K562 (cell line): ENCODE data around the gene PCYT1A. TPM values are rescaled to one million over a fixed set of nuclear protein-coding genes. Genes with fewer than 3 reads are reported as not detected.

ENCODE experiments used
- ATAC-seq: fragments of 200-7000 bp; cut with Tn5 transposase; 3 replicates; pipeline ENCODE4 v1.9.1; 2020; ENCODE audit warnings: moderate library complexity
- BruUV-seq: library from RNA; stranded (reverse); fragments of 400-500 nt; replicated peaks from 2 replicates; lab custom pipeline; 2021; lab: Mats Ljungman, UMichigan
- CTCF ChIA-PET: fragments of 300-600 bp; formaldehyde crosslinking; extraction: SDS; loops from one replicate; lab custom pipeline; 2021; ENCODE audit warnings: low intra/inter-chr PET ratio; lab: Yijun Ruan, JAX
- POLR2A ChIA-PET: fragments of 300-600, 350-650 bp; sonication (Branson Sonifier 250); formaldehyde crosslinking; extraction: SDS; loops from one replicate; lab custom pipeline; 2021; ENCODE audit warnings: antibody characterized with exemption, inconsistent platforms; lab: Yijun Ruan, JAX
- DNase-seq, 4 experiments: peaks; one replicate each; pipeline versions ENCODE4 v3.0.0 to v3.0.0-alpha.2; 2011 to 2018; ENCODE audit warnings: low spot score in 3 of 4, mixed read lengths in 3 of 4; ENCODE audit errors: extremely low read depth in 1 of 4
- FAIRE-seq: peaks from 2 replicates; lab custom pipeline; 2011; peaks lifted over from hg19 to GRCh38; lab: Jason Lieb, UNC
- H2AFZ ChIP-seq: 2 replicates; pipeline ENCODE4 v1.6.0; 2011; ENCODE audit warnings: low read depth, low read length, control low read depth, inconsistent platforms
- H3K27ac ChIP-seq: fragments of 200-600 bp; 3 replicates; pipeline ENCODE4 v1.8.0; 2011; ENCODE audit warnings: low read depth, mild to moderate bottlenecking, control low read depth, inconsistent platforms, low read length, moderate library complexity, mixed read lengths; ENCODE audit errors: extremely low read depth
- H3K27me3 ChIP-seq, 2 experiments: fragments of 300-600 bp in 1 of 2; 2 replicates in 1 of 2; 3 replicates in 1 of 2; pipeline versions ENCODE4 v1.6.0 to v1.8.0; 2011; ENCODE audit warnings: inconsistent platforms in 2 of 2, low read length in 2 of 2, mild to moderate bottlenecking in 1 of 2, mixed read lengths in 1 of 2, moderate library complexity in 1 of 2; ENCODE audit not compliant: control insufficient read depth in 2 of 2, insufficient read depth in 2 of 2
- H3K36me3 ChIP-seq: fragments of 300-600 bp; 3 replicates; pipeline ENCODE4 v1.8.0; 2011; ENCODE audit warnings: mild to moderate bottlenecking, low read length, inconsistent platforms; ENCODE audit not compliant: control insufficient read depth, insufficient read depth
- H3K4me1 ChIP-seq, 2 experiments: fragments of 200-600 bp in 1 of 2; replicated peaks in 1 of 2; 2 replicates in 1 of 2; 3 replicates in 1 of 2; pipeline versions ENCODE4 v1.5.1 to v1.8.0; 2011; ENCODE audit warnings: inconsistent platforms in 2 of 2, low read length in 2 of 2, mild to moderate bottlenecking in 1 of 2, mixed read lengths in 1 of 2, moderate library complexity in 1 of 2; ENCODE audit not compliant: control insufficient read depth in 2 of 2, insufficient read depth in 2 of 2
- H3K4me2 ChIP-seq: 2 replicates; pipeline ENCODE4 v1.6.1; 2011; ENCODE audit warnings: low read length, control low read depth, inconsistent platforms, mixed read lengths; ENCODE audit not compliant: insufficient read depth
- H3K4me3 ChIP-seq: fragments of 200-600 bp; sonication (generic), shearing (Covaris generic); 2 replicates; pipeline ENCODE4 v1.5.1; 2016; ENCODE audit warnings: control low read depth, inconsistent platforms
- H3K79me2 ChIP-seq: fragments of 200-600 bp; 3 replicates; pipeline ENCODE4 v1.8.0; 2011; ENCODE audit warnings: low read length, inconsistent platforms; ENCODE audit not compliant: control insufficient read depth, insufficient read depth
- H3K9ac ChIP-seq, 2 experiments: 2 replicates each; pipeline versions ENCODE4 v1.6.0 to v1.6.1; 2011; ENCODE audit warnings: low read depth in 2 of 2, low read length in 2 of 2, control low read depth in 1 of 2, inconsistent platforms in 1 of 2, mild to moderate bottlenecking in 1 of 2, mixed read lengths in 1 of 2; ENCODE audit not compliant: insufficient read depth in 1 of 2
- H3K9me1 ChIP-seq: one replicate; pipeline ENCODE4 v1.6.0; 2011; ENCODE audit warnings: inconsistent platforms, mild to moderate bottlenecking, low read length, moderate library complexity; ENCODE audit not compliant: control insufficient read depth, insufficient read depth
- H3K9me3 ChIP-seq: replicated peaks from 2 replicates; pipeline ENCODE4 v1.5.1; 2011; ENCODE audit warnings: low read depth, low read length, inconsistent platforms; ENCODE audit not compliant: control insufficient read depth, insufficient read depth
- H4K20me1 ChIP-seq: replicated peaks from 2 replicates; pipeline ENCODE4 v1.6.1; 2011; ENCODE audit warnings: low read length, inconsistent platforms, mixed read lengths; ENCODE audit not compliant: control insufficient read depth, insufficient read depth
- BHLHE40 ChIP-seq: IDR thresholded peaks from 2 replicates; pipeline ENCODE4 v1.6.1; 2011; ENCODE audit warnings: low read length, improper control_type of control experiment
- CTCF ChIP-seq, 3 experiments: IDR thresholded peaks in 2 of 3; conservative IDR thresholded peaks in 1 of 3; 2 replicates each; pipeline ENCODE4 v1.5.1; 2011 to 2012; ENCODE audit warnings: low read length in 3 of 3, mild to moderate bottlenecking in 3 of 3, control low read depth in 2 of 3, improper control_type of control experiment in 1 of 3, inconsistent platforms in 1 of 3, low read depth in 1 of 3, mixed read lengths in 1 of 3, moderate library complexity in 1 of 3; ENCODE audit not compliant: insufficient read depth in 2 of 3
- FOS ChIP-seq: IDR thresholded peaks from 3 replicates; pipeline ENCODE4 v1.6.1; 2011; ENCODE audit not compliant: insufficient read length; ENCODE audit errors: extremely low read depth
- PHF8 ChIP-seq: fragments of 200-600 bp; sonication (generic); IDR thresholded peaks from 2 replicates; pipeline ENCODE4 v1.6.1; 2012; ENCODE audit warnings: mixed run types, mild to moderate bottlenecking, inconsistent platforms, low read length, moderate library complexity, borderline replicate concordance
- POLR2AphosphoS5 ChIP-seq: IDR thresholded peaks from 2 replicates; pipeline ENCODE4 v1.6.1; 2011; ENCODE audit warnings: mild to moderate bottlenecking, low read depth, low read length, moderate library complexity; ENCODE audit not compliant: control insufficient read depth, insufficient read depth
- TGIF2 ChIP-seq: sonication (generic); formaldehyde crosslinking; IDR thresholded peaks from 2 replicates; pipeline ENCODE4 v1.8.1; 2022; ENCODE audit warnings: mild to moderate bottlenecking, missing genetic modification reagents, moderate library complexity
- THAP12 ChIP-seq: fragments of 250-450 bp; sonication (Bioruptor Pico); IDR thresholded peaks from 2 replicates; pipeline ENCODE4 v1.9.0; 2021; ENCODE audit warnings: mild to moderate bottlenecking, inconsistent platforms
- THRB ChIP-seq: fragments of 450-650 bp; formaldehyde crosslinking; conservative IDR thresholded peaks from 2 replicates; pipeline ENCODE4 v1.4.0; 2022; ENCODE audit warnings: mild to moderate bottlenecking, missing genetic modification characterization
- ZBTB34 ChIP-seq: fragments of 250-450 bp; sonication (Bioruptor Pico); IDR thresholded peaks from 2 replicates; pipeline ENCODE4 v1.8.0; 2021; ENCODE audit warnings: mild to moderate bottlenecking, moderate library complexity
- ZNF586 ChIP-seq: fragments of 450-650 bp; formaldehyde crosslinking; conservative IDR thresholded peaks from 2 replicates; pipeline ENCODE4 v1.4.0; 2020; ENCODE audit warnings: mild to moderate bottlenecking, moderate library complexity
- ZNF639 ChIP-seq, 2 experiments: fragments of 200-800 bp in 1 of 2; sonication (Bioruptor generic) in 1 of 2; sonication (generic) in 1 of 2; formaldehyde crosslinking in 1 of 2; IDR thresholded peaks in 1 of 2; conservative IDR thresholded peaks in 1 of 2; 2 replicates each; pipeline versions ENCODE4 v1.5.0 to v1.6.1; 2016 to 2020; ENCODE audit warnings: missing compliant biosample characterization in 1 of 2, missing genetic modification characterization in 1 of 2, missing genetic modification reagents in 1 of 2
- ZSCAN29 ChIP-seq: fragments of 450-650 bp; IDR thresholded peaks from 2 replicates; pipeline ENCODE4 v1.6.1; 2017
- WGBS: fragments of 100-300 bp; shearing (Covaris generic); methylation state at CpG from one replicate; pipeline ENCODE4 v1.1.6; 2016; ENCODE audit warnings: low coverage, mixed read lengths; ENCODE audit not compliant: insufficient coverage; ENCODE audit errors: missing lambda C conversion rate; 5-methylcytosine and 5-hydroxymethylcytosine counted together
- in situ Hi-C: fragments of 300-500 bp; cut with MboI; formaldehyde crosslinking; loops from 4 replicates; pipeline ENCODE4 v1.15.0; 2018; ENCODE audit warnings: inconsistent platforms, mixed read lengths
- intact Hi-C: fragments of 100-400 bp; cut with micrococcal nuclease; formaldehyde crosslinking; loops from 2 replicates; pipeline ENCODE4 v1.14.2; 2022
- polyA plus RNA-seq, 8 experiments: library from polyadenylated mRNA; depleted of rRNA in 4 of 8; stranded (reverse) in 5 of 8; unstranded in 3 of 8; fragments of >200 nt; fragmentation: Nextera tagmentation in 2 of 8; fragmentation: Illumina TruSeq in 1 of 8; extraction: Ambion mirVana in 2 of 8; extraction: Trizol in 1 of 8; gene quantifications; 2 replicates each; pipeline versions ENCODE4 v1.2.1 to v1.2.3, GENCODE V29; 2011 to 2014; ENCODE audit warnings: inconsistent platforms in 1 of 8, missing spikeins in 1 of 8
- total RNA-seq, 7 experiments: library from RNA; depleted of rRNA in 6 of 7; stranded (reverse); fragments of >200 nt in 6 of 7; fragmentation: Illumina TruSeq in 2 of 7; extraction: Trizol in 2 of 7; gene quantifications; 2 replicates each; pipeline versions ENCODE4 v1.2.1 to v1.2.3, GENCODE V29; 2011 to 2021; ENCODE audit warnings: low replicate concordance in 1 of 7

Gene PCYT1A
- total and polyA plus RNA-seq, 9 of the 15 experiments (the other 6 are each of a cell fraction or from before 2014, with no cell fraction given) = 13.4 to 62.8 (median 49.4) TPM

GRCh38 chr3:196298521-196298920, 11.0 kb upstream of the PCYT1A start:
- CTCF ChIA-PET = no interaction called here
- no peak for FAIRE-seq
- WGBS = 76% methylated on average over 2 of the region's 2 CpGs
- Histone ChIP-seq H3K27me3 (no peaks in the 10 kb centered on the region), H3K9me1 (no peaks in the 10 kb centered on the region), H3K9ac (no peak overlapping the region), H3K27ac (no peak overlapping the region), H3K9me3 (no peaks in the 10 kb centered on the region), H3K4me3 (no peak overlapping the region), H3K4me2 (no peak overlapping the region), H4K20me1 (no peaks in the 10 kb centered on the region), H3K4me1 (peaks cover 0 to 2% of the 10 kb centered on the region in 2 experiments; a peak in 1 of 5 replicates), H3K79me2 (no peaks in the 10 kb centered on the region), H3K36me3 (no peaks in the 10 kb centered on the region), H2AFZ (no peak overlapping the region)
- DNase-seq = no peak
- POLR2A ChIA-PET = interaction anchor here (0.9 to 2.8 kb wide), 3 partner anchors 9 to 19 kb away, joined by 3 to 13 read pairs (median 5); partner anchors contain the start of gene DYNLT2B
- no peak for ATAC-seq
- no TSS peak for BruUV-seq
- intact Hi-C loops = no loop called here
- in situ Hi-C loops = no loop called here
- TF ChIP-seq TGIF2 (CRISPR knock-in tag) (no peak), FOS (no peak), POLR2AphosphoS5 (no peak), PHF8 (no peak), ZSCAN29 (no peak), ZNF586 (CRISPR knock-in tag) (no peak), CTCF (IDR thresholded peaks at IDR 0.05 in 2 of 3, conservative IDR thresholded peaks at IDR 0.05 in 1 of 3; ENCODE audit: insufficient read depth in 2 of 3, low read depth in 1 of 3, low read length in 3 of 3) (no peak), BHLHE40 (no peak), ZBTB34 (CRISPR knock-in tag) (no peak), THRB (CRISPR knock-in tag) (no peak), ZNF639 (CRISPR knock-in tag; conservative IDR thresholded peaks at IDR 0.05 in 1 of 2, IDR thresholded peaks at IDR 0.05 in 1 of 2) (no peak), THAP12 (CRISPR knock-in tag) (no peak)
